Skeletal muscle cell (primary cell): Measurements from ENCODE around the gene HCRT.
"Not testable (repeated sequence)": the region's sequence is repeated elsewhere in the genome, so short reads cannot be mapped to it uniquely, and the experiment has no call there.

Experiments used
- DNase-seq: peaks from one replicate; pipeline ENCODE4 v3.0.0-alpha.2; 2010; ENCODE audit warnings: low read depth
- H3K4me3 ChIP-seq: 2 replicates; pipeline ENCODE4 v1.5.1; 2011; ENCODE audit warnings: low read depth, mild to moderate bottlenecking, control low read depth, low read length, moderate library complexity

Gene HCRT

DNA sequence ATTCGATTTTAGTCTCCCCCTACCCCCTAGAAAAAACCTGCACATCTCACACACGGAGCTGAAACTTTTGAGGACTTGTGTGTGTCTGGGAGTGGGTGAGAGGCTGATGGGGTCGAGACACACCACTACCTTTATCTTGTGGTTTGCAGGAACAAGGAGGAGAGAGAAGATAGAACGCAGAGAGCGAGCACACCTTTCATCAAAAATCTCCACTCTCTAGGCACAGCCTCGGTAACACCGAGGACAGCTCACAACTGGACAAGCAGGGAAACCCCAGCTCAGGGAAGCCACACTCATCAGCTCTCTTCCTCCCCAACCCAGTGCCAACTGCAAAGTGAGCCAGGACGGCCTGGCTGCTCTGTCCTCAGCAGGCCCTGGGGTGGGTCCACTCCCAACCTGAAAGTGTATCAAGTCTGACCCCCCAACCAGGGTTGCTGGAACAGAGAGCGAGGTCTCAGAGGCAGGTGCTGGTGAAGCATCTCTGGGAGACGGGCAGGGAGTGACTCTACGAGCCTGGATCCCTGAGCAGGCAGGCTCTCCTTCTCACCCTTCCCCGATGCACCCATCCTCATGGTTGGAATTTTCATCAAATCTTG lies 14.3 kb upstream of the HCRT start:
- no peak for DNase-seq
- H3K4me3 ChIP-seq, result no peak overlapping the region

DNA sequence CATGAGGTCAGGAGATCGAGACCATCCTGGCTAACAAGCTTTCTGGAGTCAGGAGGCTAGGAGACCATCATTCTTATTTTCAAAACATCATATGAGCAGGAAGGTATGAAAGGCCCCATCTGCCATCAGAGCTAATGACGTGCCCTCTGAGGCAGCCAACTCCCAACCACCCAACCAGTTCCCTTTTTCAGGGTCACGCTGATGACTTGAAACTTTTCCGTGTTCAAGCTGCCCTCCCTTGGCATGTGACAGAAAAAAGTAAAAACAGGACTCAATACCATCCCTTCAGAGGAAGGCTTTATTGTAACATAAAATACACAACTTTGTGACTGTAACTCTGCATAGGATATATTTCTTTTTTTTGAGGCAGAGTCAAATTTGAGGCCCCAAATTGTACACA lies 13.6 kb upstream of the HCRT start:
- H3K4me3 ChIP-seq, result no peak overlapping the region
- no peak for DNase-seq

DNA sequence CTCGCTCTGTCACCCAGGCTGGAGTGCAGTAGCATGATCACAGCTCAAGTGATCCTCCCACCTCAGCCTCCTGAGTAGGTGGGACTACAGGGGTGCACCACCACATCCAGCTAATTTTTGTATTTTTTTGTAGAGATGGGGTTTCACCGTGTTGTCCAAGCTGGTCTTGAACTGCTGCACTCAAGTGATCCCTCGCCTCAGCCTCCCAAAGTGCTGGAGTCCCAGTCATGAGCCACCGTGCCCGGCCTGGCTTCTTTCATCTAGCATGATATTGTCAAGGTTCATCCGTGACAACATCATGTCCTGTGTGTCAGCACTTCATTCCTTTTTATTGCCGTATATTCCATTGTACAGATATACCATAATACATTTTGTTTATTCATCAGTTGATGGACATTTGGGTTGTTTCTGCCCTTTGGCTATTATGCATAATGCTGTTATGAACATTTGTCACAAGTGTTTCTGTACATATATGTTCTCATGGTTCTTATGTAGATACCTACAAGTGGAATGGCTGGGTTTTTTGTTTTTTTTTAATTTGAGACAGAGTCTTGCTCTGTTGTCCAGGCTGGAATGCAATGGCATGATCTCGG lies 12.4 kb upstream of the HCRT start:
- H3K4me3 ChIP-seq, result no peak overlapping the region
- DNase-seq, result no peak

DNA sequence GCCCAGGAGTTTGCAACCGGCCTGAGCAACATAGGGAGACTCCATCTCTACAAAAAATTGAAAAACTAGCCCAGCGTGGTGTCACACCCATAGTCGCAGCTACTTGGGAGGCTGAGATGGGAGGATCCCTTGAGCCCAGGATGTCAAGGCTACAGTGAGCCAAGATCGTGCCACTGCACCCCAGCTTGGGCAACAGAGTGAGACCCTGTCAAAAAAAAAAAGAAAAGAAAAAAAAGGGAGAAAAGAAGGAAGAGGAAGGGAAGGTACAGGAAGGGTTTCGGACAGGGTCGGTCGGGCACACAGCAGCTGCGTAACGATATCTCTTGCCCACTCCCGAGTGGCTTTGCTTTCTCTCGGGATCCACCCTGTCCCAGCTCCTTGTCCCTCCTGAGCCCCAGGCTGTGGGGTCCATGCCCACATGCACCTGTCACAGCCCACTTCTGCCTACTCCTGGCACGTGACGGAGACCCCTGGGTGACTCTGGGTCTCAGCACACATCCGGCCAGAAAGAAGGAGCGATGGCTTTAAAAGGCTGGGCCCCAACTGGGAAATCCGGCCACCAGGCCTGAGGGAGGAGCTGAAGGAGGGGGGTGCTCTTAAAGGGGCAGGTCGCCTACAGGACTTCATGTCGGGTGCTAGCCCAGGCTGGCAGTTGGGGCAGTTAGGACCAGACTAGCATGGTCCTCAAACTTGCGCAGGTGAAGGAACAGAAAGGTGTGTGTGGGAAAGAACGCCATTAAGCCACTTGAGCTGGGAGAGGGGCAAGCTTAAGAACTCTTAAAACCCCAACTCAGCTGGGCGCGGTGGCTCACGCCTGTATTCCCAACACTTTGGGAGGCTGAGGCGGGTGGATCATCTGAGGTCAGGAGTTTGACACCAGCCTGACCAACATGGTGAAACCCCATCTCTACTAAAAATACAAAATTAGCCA lies 9.0 kb upstream of the HCRT start, which contains the start of gene GHDC:
GHDC (minus strand) TSS at position 526 of the 931 bp plus-strand sequence. CDS start 913 bp downstream, outside the sequence.
- peak within 1 kb of the TSS; percentile 63 for H3K4me3 ChIP-seq
- DNase-seq, result no peak

DNA sequence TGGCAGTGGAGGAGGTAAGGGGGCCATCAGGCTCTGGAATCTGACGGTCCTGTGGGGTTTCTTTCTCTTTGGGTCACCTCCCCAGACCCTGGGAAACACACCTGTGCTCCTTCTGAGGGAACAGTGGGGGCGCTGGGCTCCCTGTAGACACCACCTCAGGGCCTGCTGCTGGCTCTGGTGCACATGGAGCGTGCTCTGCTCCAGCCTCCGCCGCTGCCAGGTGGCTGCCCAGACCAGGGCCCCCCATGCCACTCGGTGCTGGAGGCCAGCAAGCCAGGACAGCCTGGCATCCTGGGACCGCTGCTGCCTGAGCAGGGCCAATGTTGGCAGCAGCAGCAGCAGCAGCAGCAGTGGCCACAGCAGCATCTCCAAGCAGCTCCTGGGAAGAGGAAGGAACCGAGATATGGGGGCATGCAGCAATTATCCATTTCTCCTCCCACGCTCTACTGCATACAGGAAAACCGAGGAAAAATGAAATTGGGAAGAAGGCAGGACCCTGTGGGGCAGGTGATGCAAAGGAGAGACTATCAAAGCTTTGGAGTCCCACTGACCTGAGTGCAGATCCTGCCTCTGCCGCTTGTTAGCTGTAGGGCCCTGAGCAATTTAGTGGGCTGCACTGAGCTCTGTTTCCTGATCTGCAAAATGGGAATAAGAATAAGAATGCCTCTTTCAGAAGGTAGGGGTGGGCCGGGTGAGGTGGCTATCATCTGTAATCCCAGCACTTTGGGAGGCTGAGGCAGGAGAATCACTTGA lies 8.1 kb upstream of the HCRT start:
- peak overlapping the region; percentile 63 for H3K4me3 ChIP-seq
- no peak for DNase-seq

DNA sequence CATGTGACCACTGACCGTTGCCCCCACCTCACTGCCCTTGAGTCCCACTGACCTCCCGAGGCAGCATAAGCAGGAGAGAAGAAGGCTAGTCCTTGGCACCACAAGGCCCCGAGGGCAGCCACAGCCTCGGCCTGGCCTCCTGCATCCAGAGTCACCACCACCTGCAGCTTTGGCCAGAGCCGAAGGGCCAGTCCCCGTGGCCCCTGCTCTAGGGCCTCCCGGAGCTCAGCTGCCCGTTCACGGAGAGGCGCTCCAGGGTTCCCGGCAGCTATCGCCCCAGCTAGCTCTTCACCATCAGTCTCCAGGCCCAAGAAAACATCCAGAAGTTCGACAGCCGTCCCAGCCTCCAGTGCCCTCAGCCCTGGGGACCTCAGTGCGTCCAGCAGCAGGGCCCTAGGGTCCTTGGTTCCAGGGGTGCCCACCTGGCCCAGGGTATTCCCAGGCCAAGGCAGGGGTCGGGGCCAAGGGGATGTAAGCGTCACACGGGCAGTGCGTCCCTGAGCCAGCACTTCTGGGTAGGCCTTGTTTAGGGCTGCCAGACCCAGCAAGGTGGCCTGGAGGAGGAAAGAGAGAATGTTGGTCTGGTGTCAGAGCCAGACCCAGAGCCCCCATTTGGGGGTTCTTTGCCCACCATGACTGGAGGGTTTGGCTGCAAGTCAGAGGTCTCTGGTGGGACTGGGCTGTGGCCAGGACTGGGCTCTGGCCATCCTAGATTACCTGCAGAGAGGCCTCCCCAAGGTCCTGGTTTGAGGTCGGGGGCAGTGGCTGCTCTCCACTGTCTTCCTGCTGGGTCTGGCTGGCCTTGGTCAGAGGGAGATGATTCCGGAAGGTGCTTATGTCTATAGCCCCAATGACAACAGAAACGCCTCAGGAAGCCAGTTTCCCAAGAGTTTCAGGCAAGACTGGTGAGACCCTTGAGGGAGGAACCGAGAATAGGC lies 7.2 kb upstream of the HCRT start:
- DNase-seq, result no peak
- no peak overlapping the region for H3K4me3 ChIP-seq

DNA sequence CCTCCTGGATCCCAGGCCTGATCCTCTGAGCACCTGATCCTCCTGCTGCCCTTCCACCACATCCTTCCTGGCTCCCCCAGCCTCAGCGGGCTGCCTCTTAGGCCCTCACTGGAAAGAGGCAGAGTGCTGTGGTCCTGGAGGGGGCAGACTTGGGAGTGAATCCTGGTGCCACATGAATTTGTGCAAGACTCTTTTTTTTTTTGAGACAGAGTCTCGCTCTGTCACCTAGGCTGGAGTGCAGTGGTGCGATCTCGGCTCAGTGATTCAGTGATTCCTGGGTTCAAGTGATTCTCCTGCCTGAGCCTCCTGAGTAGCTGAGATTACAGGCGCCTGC lies 6.0 kb upstream of the HCRT start:
- no peak for DNase-seq
- H3K4me3 ChIP-seq, result no peak overlapping the region

DNA sequence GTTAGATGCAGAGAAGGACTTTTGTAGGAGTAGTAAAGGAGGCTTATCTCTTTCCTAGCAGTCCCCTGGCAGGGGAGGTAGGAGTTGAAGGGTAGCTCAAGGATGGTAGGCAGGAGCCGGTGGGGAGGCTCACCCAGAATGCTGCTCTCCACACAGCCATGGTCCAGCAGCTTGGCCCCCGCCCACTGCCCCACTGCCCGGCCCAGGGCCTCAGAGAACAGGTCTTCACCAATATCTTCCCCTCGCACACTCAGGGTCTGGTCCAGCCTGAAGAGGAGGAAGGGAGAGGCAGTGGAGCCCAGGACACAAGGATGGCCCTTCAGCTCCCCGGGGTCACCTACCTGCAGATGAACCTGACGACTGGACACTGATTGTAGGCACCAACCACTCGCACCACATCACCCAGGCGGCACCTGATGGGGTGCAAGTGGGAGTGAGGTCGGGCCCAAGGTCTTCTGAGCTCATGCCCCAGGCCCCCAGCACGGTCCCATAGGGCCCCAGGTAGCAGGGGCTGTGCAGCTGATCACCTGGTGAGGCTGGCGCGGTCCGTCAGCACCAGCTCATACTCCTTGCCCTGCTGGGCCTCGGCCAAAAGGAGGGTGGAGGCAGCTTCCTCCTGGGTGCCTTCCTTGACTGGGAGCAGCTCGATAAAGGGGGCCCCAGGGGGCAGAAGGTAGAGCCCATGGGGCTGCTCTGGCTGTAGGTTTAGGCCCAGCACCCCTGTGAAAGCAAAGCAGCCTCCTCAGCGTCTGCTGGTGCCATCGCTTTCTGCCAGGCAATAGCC lies 5.4 kb upstream of the HCRT start:
- no peak for DNase-seq
- H3K4me3 ChIP-seq, result no peak overlapping the region

DNA sequence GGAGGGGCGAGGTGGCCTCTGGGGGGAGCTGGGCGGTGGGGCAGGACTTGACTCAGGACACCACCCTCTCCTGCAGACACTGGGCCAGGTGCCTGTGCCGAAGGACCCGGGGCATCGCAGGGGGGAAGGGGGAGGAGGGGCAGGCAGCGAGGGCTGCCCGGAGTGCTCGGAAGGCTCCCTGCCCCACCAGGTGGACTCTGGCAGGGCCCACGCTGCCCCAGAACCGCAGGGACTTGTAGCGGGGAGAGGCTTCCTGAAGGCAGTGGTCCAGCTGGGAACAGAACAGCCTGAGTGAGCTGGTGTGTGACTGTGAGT lies 4.4 kb upstream of the HCRT start:
- H3K4me3 ChIP-seq, result no peak overlapping the region
- no peak for DNase-seq

DNA sequence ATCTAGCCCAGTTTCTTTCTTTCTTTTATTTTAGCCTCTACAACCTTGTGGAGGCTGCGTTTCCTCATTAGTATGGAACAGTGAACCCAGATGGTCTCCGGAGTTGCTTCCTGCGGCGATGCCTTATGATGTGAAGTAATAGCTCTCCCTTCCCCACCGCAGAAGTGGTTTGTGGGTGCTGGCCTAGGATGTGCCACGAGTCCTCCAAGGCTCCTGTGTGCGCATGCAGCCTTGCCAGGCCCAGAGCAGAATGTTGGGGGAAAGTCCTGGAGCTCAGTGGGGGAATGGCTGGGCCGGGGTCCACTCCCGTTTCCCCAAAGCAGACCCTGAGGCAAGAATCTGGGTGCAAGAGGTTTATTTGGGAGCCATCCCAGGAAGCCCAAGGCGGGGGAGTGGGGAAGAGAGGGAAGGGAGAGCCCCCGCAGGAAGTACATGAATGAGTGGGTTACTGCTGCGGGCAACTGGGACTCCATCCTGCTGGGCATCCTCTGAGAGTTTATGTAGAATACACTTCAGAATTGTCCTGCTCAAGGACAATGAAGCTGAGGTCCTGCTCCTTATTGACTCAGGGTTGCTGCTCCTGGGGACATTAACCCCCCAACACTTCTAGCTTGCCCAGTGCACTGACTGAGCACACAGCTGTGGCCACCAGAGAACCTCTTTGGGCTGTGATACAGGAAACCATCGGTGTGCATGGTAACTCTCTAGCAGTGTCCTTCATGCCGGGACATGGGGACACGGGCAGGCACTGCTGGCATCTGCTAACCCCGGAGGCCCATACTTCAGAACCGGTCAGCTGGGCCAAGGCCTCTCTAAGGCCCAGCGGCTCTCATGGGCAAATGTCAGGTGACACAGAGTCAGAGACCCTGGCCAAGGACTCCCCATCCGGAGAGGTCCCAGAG lies 3.7 kb upstream of the HCRT start:
- no peak for DNase-seq
- no peak overlapping the region for H3K4me3 ChIP-seq

DNA sequence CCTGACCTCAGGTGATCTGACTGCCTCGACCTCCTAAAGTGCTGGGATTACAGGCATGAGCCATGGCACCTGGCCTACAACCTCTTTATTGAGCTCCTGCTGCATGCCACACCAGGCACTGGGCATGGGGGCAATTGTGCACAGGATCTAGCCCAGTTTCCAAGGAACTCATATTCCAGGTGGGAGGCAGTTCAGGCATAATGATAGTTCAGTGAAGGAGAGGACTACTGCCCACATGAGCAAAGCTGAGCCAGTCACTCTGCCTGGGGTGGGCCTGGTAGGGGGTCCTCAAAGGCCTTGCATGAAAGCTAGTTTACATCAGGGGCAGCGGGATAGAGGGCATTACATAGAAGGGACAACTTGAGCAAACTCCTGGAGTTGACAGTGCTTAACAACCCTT lies 2.6 kb upstream of the HCRT start:
- H3K4me3 ChIP-seq, result no peak overlapping the region
- DNase-seq, result no peak

DNA sequence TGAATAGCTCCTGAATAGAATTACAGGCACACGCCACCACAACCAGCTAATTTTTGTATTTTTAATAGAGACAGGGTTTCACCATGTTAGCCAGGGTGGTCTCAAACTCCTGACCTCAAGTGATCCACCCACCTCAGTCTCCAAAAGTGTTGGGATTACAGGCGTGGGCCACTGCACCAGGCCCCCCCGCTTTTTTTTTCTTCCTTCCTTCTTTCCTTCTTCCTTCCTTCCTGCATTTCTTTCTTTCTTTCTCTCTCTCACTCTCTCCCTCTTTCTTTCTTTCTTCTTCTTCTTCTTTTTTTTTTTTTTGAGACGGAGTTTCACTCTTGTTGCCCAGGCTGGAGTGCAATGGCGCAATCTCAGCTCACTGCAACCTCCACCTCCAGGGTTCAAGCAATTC lies 939 bp upstream of the HCRT start:
- not testable (repeated sequence) for H3K4me3 ChIP-seq, DNase-seq

DNA sequence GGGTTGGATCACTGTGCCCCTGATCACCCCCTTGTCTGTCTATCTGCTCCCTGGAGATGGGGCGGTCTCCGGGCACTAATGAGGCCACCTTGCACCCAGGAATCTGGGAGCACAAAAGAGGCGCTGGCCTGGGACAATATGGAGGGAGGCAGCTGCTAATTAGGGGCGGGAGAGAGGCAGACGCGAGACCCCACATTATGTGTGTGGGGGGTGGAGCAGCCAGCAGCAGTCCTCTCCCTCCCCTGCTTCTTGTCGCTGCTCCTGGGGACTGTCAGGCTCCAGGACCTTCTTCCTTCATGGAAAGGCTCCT lies 324 bp upstream of the HCRT start:
- H3K4me3 ChIP-seq, result no peak overlapping the region
- DNase-seq, result no peak

DNA sequence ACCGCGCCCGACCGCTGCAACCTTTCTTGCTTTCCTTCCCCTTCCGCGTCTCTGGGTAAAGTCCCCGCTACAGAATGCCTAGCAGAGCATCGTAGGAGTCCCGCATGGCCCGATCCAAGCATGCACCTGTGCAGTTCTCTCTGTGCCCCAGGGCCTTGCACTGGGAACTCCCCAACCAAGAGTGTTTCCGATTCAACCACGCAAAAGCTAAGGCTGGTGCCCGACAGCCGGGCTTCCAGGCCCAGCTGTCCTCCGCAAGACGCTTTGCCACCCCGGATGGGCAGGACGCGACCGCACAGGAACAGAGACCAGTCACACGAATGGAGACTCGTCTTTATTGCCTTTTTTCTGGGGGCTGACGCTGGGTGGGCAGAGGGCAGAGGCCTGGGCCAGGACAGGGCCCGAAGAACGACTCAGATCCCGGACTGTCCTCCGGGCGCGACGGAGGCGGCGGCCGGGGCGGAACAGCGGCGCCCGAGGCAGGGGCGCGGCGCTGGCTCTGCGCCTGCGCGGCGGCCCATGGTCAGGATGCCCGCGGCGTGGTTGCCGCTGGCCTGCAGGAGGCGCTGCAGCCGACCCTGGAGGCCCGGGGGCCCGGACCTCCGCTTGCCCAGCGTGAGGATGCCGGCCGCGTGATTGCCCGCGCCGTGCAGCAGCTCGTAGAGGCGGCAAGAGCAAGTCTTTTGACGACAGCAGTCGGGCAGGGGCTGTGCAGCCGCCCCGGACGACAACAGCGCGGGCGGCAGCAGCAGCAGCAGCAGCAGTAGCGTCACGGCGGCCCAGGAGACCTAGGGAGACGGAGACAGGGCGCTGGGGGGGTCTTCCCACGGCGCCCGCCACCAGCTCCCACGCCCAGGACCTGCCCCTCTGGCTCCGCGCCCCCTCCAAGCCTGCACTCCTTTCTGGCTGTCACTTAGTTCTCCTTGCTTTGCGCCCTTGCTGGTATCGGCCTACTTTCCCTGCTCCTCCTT lies 1.2 kb downstream of the HCRT start:
- H3K4me3 ChIP-seq, result peak overlapping the region; percentile 56
- peak; percentile 14 for DNase-seq

DNA sequence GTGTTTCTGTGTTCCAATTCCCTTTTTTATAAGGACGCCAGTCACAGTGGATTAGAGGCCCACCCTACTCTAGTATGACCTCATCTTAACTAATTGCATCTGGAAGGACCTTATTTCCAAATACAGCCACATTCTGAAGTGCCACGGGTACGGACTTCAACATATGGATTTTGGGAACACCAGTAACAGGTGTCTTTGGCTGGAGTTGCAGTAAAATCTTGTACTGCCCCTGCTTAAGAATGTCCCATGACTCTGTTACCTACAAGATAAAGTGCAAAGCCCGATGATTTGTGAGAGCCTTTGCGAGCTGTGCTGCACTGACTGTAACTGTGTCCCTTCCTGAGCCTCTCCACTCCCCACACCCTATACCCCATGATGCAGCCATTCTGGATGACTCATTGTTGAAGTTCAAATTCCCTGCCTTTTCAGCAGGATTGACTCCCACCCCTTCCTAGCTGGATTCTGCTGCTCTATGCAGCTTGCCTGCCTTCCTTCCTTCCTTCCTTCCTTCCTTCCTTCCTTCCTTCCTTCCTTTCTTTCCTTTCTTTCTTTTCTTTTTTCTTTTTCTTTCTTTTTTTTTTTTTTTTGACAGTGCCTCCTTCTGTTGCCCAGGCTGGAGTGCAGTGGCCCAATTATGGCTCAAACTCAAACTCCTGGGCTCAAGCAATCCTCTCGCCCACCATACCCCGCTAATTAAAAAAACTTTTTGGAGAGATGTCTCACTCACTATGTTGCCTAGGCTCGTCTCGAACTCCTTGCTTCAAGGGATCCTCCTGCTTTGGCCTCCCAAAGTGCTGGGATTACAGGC lies 2.1 kb downstream of the HCRT start:
- DNase-seq, result no peak

DNA sequence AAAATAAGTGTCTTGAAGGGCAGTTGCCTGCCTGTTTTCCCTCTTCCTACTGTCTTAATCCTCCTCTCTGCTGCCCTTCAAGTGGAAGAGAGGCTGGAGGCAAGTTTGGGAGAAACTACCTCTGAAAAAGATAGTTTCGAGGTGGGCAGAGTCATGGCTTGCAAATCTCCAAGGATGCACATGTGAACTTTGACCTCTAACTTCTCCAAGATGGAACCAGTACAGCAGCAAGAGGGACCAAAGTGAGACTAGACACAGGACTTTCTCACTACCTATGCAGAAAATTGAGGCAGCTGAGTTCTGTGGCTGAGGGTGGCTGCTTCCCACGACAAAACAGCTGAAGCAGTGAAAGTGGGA lies 3.4 kb downstream of the HCRT start:
- H3K4me3 ChIP-seq, result no peak overlapping the region
- DNase-seq, result no peak

More for the DNA sequence above, 2.1 kb downstream of the HCRT start:
- peak overlapping the region; percentile 56 for H3K4me3 ChIP-seq
